Measurements from ENCODE around the gene LEPROT. TPM values are rescaled to one million over a fixed set of nuclear protein-coding genes. Genes with fewer than 3 reads are reported as not detected.

Gene LEPROT, protein sequence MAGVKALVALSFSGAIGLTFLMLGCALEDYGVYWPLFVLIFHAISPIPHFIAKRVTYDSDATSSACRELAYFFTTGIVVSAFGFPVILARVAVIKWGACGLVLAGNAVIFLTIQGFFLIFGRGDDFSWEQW
- 63.9 and 86.7 TPM in 2 replicates for polyA plus RNA-seq (2011; rRNA removed)
- polyA minus RNA-seq (2011; rRNA and poly(A)+ RNA removed), result 60.1 and 71.6 TPM in 2 replicates

DNA sequence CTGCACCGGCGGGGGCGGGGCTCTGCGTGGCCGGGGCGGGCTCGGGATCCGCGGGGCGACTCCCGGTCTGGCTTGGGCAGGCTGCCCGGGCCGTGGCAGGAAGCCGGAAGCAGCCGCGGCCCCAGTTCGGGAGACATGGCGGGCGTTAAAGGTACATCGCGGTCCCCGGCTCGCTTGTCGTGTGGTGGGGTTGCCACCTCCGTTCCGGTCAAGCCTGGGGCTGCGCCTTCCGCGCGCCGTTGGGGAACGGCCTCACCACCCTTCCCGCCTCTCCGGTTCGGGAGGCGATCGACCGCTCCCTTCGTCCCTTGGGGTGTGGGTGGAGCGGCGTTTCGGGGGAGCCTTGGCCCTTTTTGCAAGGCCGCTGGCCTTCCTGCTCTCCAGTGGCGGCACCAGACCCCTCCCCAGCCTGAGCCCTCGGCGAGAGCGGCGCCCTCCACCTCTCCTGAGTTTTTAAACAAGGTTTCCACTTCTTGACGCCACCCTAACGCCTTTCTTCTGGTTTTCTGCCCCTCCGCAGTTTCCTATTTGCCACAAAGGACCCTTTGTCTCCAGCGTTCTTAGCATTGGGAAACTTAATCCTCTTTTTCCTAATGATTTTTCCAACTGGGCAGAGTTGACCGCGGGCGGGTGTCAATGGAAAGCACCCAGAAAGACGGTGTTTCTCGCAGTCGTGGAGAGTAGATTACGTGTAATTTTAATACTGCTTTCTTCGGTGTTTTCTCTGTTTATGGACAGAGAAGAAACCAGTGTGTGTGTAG is at the start of gene LEPROT, which contains the start of gene LEPR:
TSS of gene LEPROT (plus strand) at position 79 of the 761 bp plus-strand sequence. CDS start at position 136, 57 bp downstream.
TSS of gene LEPR (plus strand) at position 79 of the 761 bp plus-strand sequence. CDS start 144,898 bp downstream, outside the sequence.
- no peak for DNase-seq (ENCODE audit: low read depth, low spot score)
- POLR2A ChIA-PET, result interaction anchor here (0.6 kb wide), 1 partner anchor 1387 kb away, joined by 3 read pairs; no protein-coding TSS in a partner anchor
- H3K27ac ChIP-seq (ENCODE audit: low read depth, low read length), result peak within 1 kb of the TSS; percentile 98
- TF ChIP-seq, protein P1, sequence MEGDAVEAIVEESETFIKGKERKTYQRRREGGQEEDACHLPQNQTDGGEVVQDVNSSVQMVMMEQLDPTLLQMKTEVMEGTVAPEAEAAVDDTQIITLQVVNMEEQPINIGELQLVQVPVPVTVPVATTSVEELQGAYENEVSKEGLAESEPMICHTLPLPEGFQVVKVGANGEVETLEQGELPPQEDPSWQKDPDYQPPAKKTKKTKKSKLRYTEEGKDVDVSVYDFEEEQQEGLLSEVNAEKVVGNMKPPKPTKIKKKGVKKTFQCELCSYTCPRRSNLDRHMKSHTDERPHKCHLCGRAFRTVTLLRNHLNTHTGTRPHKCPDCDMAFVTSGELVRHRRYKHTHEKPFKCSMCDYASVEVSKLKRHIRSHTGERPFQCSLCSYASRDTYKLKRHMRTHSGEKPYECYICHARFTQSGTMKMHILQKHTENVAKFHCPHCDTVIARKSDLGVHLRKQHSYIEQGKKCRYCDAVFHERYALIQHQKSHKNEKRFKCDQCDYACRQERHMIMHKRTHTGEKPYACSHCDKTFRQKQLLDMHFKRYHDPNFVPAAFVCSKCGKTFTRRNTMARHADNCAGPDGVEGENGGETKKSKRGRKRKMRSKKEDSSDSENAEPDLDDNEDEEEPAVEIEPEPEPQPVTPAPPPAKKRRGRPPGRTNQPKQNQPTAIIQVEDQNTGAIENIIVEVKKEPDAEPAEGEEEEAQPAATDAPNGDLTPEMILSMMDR (IDR thresholded peaks at IDR 0.05; ENCODE audit: low read depth, low read length), result no peak
- H3K4me3 ChIP-seq (ENCODE audit: low read depth, low read length), result peak within 1 kb of the TSS; percentile 82
- H3K27me3 ChIP-seq (ENCODE audit: control insufficient read depth, insufficient read depth, low read length), result no peaks in the 10 kb centered on the region
- H3K9me3 ChIP-seq (ENCODE audit: control insufficient read depth, insufficient read depth, low read length), result no peaks in the 10 kb centered on the region
- CTCF ChIA-PET, result interaction anchor here (0.6 to 1.4 kb wide), 7 partner anchors 9 to 267 kb away, joined by 3 to 14 read pairs (median 4); no protein-coding TSS in a partner anchor

DNA sequence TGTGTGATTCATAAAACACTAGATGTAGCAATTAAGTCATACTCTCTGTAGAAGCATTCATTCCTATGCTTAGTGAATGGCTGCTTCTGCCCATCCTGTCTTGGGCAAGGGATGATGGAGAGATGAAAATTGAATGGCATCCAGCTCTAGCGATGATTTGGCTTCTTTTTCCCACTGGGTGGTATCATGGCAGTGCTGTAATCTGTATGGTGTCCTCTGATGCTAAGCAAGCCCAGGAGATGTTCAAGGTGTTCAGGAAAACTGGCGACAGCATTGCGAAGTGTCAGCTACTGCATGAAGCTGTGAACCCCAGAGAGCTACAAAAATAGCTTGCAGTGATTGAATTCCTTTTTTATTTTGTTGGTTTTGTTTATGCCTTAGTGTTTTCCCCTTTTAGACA is 48.9 kb upstream of the LEPROT start:
- TF ChIP-seq, protein P1 (IDR thresholded peaks at IDR 0.05; ENCODE audit: low read depth, low read length), result no peak
- CTCF ChIA-PET, result interaction anchor here (1.5 kb wide), 1 partner anchor 316 kb away, joined by 4 read pairs; no protein-coding TSS in a partner anchor
- POLR2A ChIA-PET, result no interaction called here

DNA sequence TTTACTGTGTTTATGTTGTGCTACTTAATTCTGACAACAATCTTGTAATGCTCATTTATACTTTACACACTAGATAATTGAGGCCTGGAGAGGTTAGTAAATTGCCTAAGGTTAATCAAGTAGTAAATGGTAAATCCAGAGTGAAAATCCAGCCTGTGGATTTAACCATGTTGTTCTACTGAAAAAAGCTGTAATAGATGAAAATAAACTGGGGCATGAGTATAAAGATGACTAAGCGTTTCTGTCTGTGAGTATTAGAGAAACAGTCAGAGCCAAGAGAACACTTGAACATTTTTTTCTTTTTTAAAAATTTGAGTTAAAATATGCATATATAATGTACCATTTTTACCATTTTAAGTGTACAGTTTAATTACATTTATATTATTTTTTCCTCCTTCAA is 47.9 kb upstream of the LEPROT start:
- H3K27ac ChIP-seq (ENCODE audit: low read depth, low read length), result no peak overlapping the region
- no peak for DNase-seq (ENCODE audit: low read depth, low spot score)
- CTCF ChIA-PET, result no interaction called here
- no peaks in the 10 kb centered on the region for H3K27me3 ChIP-seq (ENCODE audit: control insufficient read depth, insufficient read depth, low read length)
- TF ChIP-seq, protein P1 (IDR thresholded peaks at IDR 0.05; ENCODE audit: low read depth, low read length), result no peak
- H3K4me3 ChIP-seq (ENCODE audit: low read depth, low read length), result no peak overlapping the region
- H3K9me3 ChIP-seq (ENCODE audit: control insufficient read depth, insufficient read depth, low read length), result no peaks in the 10 kb centered on the region
- POLR2A ChIA-PET, result no interaction called here

More for the DNA sequence above, 48.9 kb upstream of the LEPROT start:
- Histone ChIP-seq H3K9me3 (ENCODE audit: control insufficient read depth, insufficient read depth, low read length) (no peaks in the 10 kb centered on the region), H3K27me3 (ENCODE audit: control insufficient read depth, insufficient read depth, low read length) (no peaks in the 10 kb centered on the region), H3K4me3 (ENCODE audit: low read depth, low read length) (no peak overlapping the region), H3K27ac (ENCODE audit: low read depth, low read length) (no peak overlapping the region)
- DNase-seq (ENCODE audit: low read depth, low spot score), result no peak

DNA sequence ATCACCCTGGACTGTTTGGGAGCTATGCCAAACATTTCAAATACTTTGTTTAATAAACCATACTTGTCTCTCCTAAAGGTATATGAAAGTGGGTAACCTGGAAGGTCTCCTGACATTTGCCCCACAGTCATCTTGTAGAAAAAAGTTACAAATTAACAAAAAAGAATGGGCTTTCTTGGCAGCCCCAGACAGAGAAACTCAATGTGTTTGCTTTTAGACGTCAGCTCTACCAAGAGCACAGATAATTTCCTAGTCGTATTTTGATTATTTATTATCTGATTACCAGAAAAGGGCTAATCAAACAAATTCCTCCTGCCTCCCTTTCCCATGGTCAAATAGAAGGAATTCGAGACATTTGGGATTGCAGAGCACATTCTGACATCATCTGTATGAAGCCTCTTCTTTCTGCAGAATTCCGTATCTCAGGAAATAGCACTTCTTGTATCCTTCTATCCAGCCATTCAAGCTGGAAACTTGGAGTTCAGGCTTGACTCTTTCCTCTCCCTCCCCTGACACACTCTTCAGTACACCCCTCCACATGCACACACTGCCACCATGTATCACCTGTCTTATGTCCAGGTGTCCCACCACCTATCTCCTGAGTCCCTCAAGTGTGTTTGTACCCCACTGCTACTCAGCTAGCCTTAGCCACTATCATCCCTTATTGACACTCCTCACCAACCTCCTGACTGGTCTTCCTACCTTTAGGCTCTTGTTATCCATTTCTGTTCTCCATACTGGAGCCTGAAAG is 42.8 kb upstream of the LEPROT start:
- DNase-seq (ENCODE audit: low read depth, low spot score), result no peak
- ChIA-PET POLR2A (no interaction called here), CTCF (no interaction called here)
- no peak overlapping the region for H3K4me3 ChIP-seq (ENCODE audit: low read depth, low read length)
- H3K27ac ChIP-seq (ENCODE audit: low read depth, low read length), result no peak overlapping the region
- no peaks in the 10 kb centered on the region for H3K27me3 ChIP-seq (ENCODE audit: control insufficient read depth, insufficient read depth, low read length)
- TF ChIP-seq, protein P1 (IDR thresholded peaks at IDR 0.05; ENCODE audit: low read depth, low read length), result no peak
- H3K9me3 ChIP-seq (ENCODE audit: control insufficient read depth, insufficient read depth, low read length), result no peaks in the 10 kb centered on the region
